NB4 (cell line): Measurements from ENCODE around the gene TRAPPC12.

Experiments used
- CTCF ChIP-seq: IDR thresholded peaks from one replicate; pipeline ENCODE4 v1.5.1; 2012; ENCODE audit warnings: low read depth, low read length
- MAX ChIP-seq: IDR thresholded peaks from 2 replicates; pipeline ENCODE4 v1.6.1; 2011; ENCODE audit warnings: low read depth, low read length
- POLR2A ChIP-seq: IDR thresholded peaks from 2 replicates; pipeline ENCODE4 v1.6.1; 2011; ENCODE audit warnings: mild to moderate bottlenecking; ENCODE audit not compliant: insufficient read length; ENCODE audit errors: extremely low read depth

- TF ChIP-seq POLR2A (no peak), CTCF (no peak), MAX (no peak)
Observed at GRCh38 chr2:3344897-3345296, 34.6 kb upstream of the TRAPPC12 start.
